GM12878 (cell line): Measurements from ENCODE around the gene GIPC3. TPM values are rescaled to one million over a fixed set of nuclear protein-coding genes. Genes with fewer than 3 reads are reported as not detected.

ENCODE experiments used
- BHLHE40 ChIP-seq, 2 experiments: fragments of 450-650 bp in 1 of 2; IDR thresholded peaks; 2 replicates each; pipeline ENCODE4 v1.6.1; 2011 to 2017; ENCODE audit warnings: low read depth in 2 of 2, borderline replicate concordance in 1 of 2, improper control_type of control experiment in 1 of 2, low read length in 1 of 2, mild to moderate bottlenecking in 1 of 2
- CREB1 ChIP-seq: IDR thresholded peaks from 2 replicates; pipeline ENCODE4 v1.6.1; 2012; ENCODE audit warnings: low read depth, mild to moderate bottlenecking, inconsistent platforms
- CTCF ChIP-seq, 3 experiments: IDR thresholded peaks in 2 of 3; conservative IDR thresholded peaks in 1 of 3; 2 replicates each; pipeline ENCODE4 v1.5.1; 2011; ENCODE audit warnings: low read depth in 3 of 3, low read length in 3 of 3, mild to moderate bottlenecking in 3 of 3, control low read depth in 2 of 3, moderate library complexity in 2 of 3, inconsistent platforms in 1 of 3, mixed read lengths in 1 of 3; ENCODE audit not compliant: control insufficient read depth in 2 of 3, insufficient read depth in 1 of 3; ENCODE audit errors: extremely low read depth in 1 of 3
- E4F1 ChIP-seq: fragments of 450-650 bp; IDR thresholded peaks from 2 replicates; pipeline ENCODE4 v1.6.1; 2018; ENCODE audit warnings: borderline replicate concordance, mild to moderate bottlenecking; ENCODE audit not compliant: partially characterized antibody
- ELK1 ChIP-seq: IDR thresholded peaks from 2 replicates; pipeline ENCODE4 v1.6.1; 2012; ENCODE audit warnings: low read depth, low read length, improper control_type of control experiment
- GATAD2B ChIP-seq: fragments of 450-650 bp; conservative IDR thresholded peaks from 2 replicates; pipeline ENCODE4 v1.6.1; 2017; ENCODE audit warnings: low read depth, mild to moderate bottlenecking, moderate library complexity
- KLF5 ChIP-seq: fragments of 450-650 bp; IDR thresholded peaks from 2 replicates; pipeline ENCODE4 v1.6.1; 2014; ENCODE audit warnings: mild to moderate bottlenecking; ENCODE audit not compliant: partially characterized antibody
- MTA3 ChIP-seq: IDR thresholded peaks from 2 replicates; pipeline ENCODE4 v1.6.1; 2012; ENCODE audit warnings: low read length, inconsistent platforms, borderline replicate concordance
- PAX5 ChIP-seq: IDR thresholded peaks from 2 replicates; pipeline ENCODE4 v1.6.1; 2011; ENCODE audit warnings: low read depth, low read length, borderline replicate concordance
- RELB ChIP-seq: fragments of 450-650 bp; IDR thresholded peaks from 2 replicates; pipeline ENCODE4 v1.6.1; 2017; ENCODE audit warnings: low read depth, mild to moderate bottlenecking, moderate library complexity
- RUNX3 ChIP-seq: IDR thresholded peaks from 2 replicates; pipeline ENCODE4 v1.6.1; 2012; ENCODE audit warnings: low read length, inconsistent platforms
- SMAD5 ChIP-seq: IDR thresholded peaks from 2 replicates; pipeline ENCODE4 v1.6.1; 2016; ENCODE audit warnings: antibody characterized with exemption, low read depth
- SPI1 ChIP-seq: IDR thresholded peaks from 2 replicates; pipeline ENCODE4 v1.6.1; 2011; ENCODE audit warnings: low read depth, mild to moderate bottlenecking, low read length, moderate library complexity, borderline replicate concordance; ENCODE audit not compliant: insufficient read depth
- SRF ChIP-seq, 2 experiments: IDR thresholded peaks; 2 replicates each; pipeline ENCODE4 v1.6.1; 2011; ENCODE audit warnings: low read depth in 2 of 2, low read length in 2 of 2, mild to moderate bottlenecking in 1 of 2, moderate library complexity in 1 of 2
- SUPT20H ChIP-seq: IDR thresholded peaks from 2 replicates; pipeline ENCODE4 v1.6.1; 2011; ENCODE audit warnings: low read depth, mild to moderate bottlenecking, low read length, moderate library complexity, borderline replicate concordance; ENCODE audit not compliant: control insufficient read depth
- ZNF207 ChIP-seq: fragments of 450-650 bp; IDR thresholded peaks from 2 replicates; pipeline ENCODE4 v1.6.1; 2014; ENCODE audit warnings: antibody characterized with exemption, mild to moderate bottlenecking, borderline replicate concordance
- ZNF274 ChIP-seq: IDR thresholded peaks from one replicate; pipeline ENCODE4 v1.8.0; 2011; ENCODE audit not compliant: insufficient read length, insufficient read depth
- ZZZ3 ChIP-seq: IDR thresholded peaks from 2 replicates; pipeline ENCODE4 v1.6.1; 2011; ENCODE audit warnings: low read depth; ENCODE audit not compliant: control insufficient read depth, insufficient read length
- polyA plus RNA-seq, 11 experiments: library from polyadenylated mRNA; depleted of rRNA in 4 of 11; unstranded in 6 of 11; stranded (reverse) in 5 of 11; fragments of >200 nt; fragmentation: Nextera tagmentation in 4 of 11; fragmentation: Illumina TruSeq in 1 of 11; extraction: Ambion mirVana in 4 of 11; extraction: Trizol in 1 of 11; gene quantifications; 1 replicate in 1 of 11; 2 replicates in 10 of 11; pipeline versions ENCODE4 v1.2.1 to v1.2.3, GENCODE V29; 2011 to 2016; ENCODE audit warnings: inconsistent platforms in 2 of 11, missing spikeins in 2 of 11, low read depth in 1 of 11
- total RNA-seq, 4 experiments: library from RNA; depleted of rRNA in 3 of 4; stranded (reverse); fragments of >200 nt in 3 of 4; fragmentation: Illumina TruSeq in 1 of 4; extraction: Trizol in 1 of 4; gene quantifications; 2 replicates each; pipeline versions ENCODE4 v1.2.1 to v1.2.3, GENCODE V29; 2013 to 2021
- TF ChIP-seq, protein P1 (sequence below): fragments of 450-650 bp; IDR thresholded peaks from 2 replicates; pipeline ENCODE4 v1.6.1; 2016; ENCODE audit warnings: mild to moderate bottlenecking, moderate library complexity, borderline replicate concordance

GIPC3 gene
- total and polyA plus RNA-seq, 10 of the 15 experiments (the other 5 are each of a cell fraction or from before 2014, with no cell fraction given), result not detected

- TF ChIP-seq, protein P1, sequence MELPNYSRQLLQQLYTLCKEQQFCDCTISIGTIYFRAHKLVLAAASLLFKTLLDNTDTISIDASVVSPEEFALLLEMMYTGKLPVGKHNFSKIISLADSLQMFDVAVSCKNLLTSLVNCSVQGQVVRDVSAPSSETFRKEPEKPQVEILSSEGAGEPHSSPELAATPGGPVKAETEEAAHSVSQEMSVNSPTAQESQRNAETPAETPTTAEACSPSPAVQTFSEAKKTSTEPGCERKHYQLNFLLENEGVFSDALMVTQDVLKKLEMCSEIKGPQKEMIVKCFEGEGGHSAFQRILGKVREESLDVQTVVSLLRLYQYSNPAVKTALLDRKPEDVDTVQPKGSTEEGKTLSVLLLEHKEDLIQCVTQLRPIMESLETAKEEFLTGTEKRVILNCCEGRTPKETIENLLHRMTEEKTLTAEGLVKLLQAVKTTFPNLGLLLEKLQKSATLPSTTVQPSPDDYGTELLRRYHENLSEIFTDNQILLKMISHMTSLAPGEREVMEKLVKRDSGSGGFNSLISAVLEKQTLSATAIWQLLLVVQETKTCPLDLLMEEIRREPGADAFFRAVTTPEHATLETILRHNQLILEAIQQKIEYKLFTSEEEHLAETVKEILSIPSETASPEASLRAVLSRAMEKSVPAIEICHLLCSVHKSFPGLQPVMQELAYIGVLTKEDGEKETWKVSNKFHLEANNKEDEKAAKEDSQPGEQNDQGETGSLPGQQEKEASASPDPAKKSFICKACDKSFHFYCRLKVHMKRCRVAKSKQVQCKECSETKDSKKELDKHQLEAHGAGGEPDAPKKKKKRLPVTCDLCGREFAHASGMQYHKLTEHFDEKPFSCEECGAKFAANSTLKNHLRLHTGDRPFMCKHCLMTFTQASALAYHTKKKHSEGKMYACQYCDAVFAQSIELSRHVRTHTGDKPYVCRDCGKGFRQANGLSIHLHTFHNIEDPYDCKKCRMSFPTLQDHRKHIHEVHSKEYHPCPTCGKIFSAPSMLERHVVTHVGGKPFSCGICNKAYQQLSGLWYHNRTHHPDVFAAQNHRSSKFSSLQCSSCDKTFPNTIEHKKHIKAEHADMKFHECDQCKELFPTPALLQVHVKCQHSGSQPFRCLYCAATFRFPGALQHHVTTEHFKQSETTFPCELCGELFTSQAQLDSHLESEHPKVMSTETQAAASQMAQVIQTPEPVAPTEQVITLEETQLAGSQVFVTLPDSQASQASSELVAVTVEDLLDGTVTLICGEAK, result no peak
- TF ChIP-seq CTCF (IDR thresholded peaks at IDR 0.05 in 2 of 3, conservative IDR thresholded peaks at IDR 0.05 in 1 of 3; ENCODE audit: control insufficient read depth in 2 of 3, extremely low read depth in 1 of 3, insufficient read depth in 1 of 3, low read depth in 3 of 3, low read length in 3 of 3) (no peak), SRF (IDR thresholded peaks at IDR 0.05; ENCODE audit: low read depth in 2 of 2, low read length in 2 of 2) (no peak), E4F1 (no peak), PAX5 (no peak), GATAD2B (peak; percentile 75), MTA3 (no peak), SPI1 (no peak), KLF5 (no peak), ZZZ3 (no peak), BHLHE40 (IDR thresholded peaks at IDR 0.05; ENCODE audit: borderline replicate concordance in 1 of 2, low read depth in 2 of 2, low read length in 1 of 2) (peak in 1 of 2 experiments; percentile 28; a peak in 1 of 4 replicates), ZNF274 (no peak), RUNX3 (peak; percentile 29), RELB (no peak), CREB1 (no peak), ELK1 (no peak), SUPT20H (no peak), ZNF207 (no peak), SMAD5 (no peak)
These were observed 19.7 kb downstream of the GIPC3 start (continued) for GRCh38 chr19:3604987-3605343.
